Esophagus squamous epithelium (tissue), 4 donors: ENCODE measurements around the gene LGR6.

Experiments
- POLR2A ChIP-seq, 4 donors: fragments of 450-650 bp; IDR thresholded peaks; one replicate each; pipeline ENCODE4 v1.6.1; 2017; ENCODE audit warnings: antibody characterized with exemption in 4 of 4, mild to moderate bottlenecking in 4 of 4, moderate library complexity in 3 of 4
- TF ChIP-seq, protein P1 (sequence below), 6 experiments: fragments of 450-650 bp in 4 of 6; fragments of 200-600 bp in 2 of 6; sonication (generic) in 2 of 6; IDR thresholded peaks; one replicate each; pipeline ENCODE4 v1.5.1; 2016 to 2019; ENCODE audit warnings: antibody characterized with exemption in 6 of 6, mild to moderate bottlenecking in 4 of 6, moderate library complexity in 4 of 6

DNA sequence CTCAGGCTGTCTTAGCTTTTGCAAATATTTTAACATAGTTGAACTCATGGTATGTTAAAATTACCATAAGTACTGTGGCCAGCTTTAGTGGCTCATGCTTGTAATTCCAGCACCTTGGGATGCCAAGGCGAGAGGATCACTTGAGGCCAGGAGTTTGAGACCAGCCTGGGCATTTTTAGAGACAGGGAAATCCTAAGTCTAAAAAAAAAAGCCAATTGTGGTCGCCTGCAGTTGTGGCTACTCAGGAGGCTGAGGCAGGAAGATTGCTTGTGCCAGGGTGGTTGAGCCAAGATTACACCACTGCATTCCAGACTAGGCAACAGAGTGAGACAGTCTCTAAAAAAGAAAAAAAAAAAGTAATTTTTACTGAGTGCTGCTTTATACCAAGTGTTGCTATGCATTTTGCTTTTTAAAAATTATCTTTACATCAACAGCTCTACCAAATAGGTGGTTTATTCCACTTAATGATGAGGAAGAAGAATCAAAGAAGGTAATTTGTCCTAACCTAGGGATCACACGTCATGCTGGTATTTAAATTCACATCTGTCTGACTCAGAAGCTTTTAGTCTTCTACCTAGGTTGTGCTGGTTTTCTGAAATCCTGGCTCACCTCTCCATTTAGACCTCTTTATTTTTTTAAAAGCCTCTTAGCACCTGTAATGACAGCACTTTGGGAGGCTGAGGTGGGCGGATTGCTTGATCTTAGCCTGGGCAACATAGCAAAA, 171.7 kb downstream of the LGR6 start:
- TF ChIP-seq, protein P1, sequence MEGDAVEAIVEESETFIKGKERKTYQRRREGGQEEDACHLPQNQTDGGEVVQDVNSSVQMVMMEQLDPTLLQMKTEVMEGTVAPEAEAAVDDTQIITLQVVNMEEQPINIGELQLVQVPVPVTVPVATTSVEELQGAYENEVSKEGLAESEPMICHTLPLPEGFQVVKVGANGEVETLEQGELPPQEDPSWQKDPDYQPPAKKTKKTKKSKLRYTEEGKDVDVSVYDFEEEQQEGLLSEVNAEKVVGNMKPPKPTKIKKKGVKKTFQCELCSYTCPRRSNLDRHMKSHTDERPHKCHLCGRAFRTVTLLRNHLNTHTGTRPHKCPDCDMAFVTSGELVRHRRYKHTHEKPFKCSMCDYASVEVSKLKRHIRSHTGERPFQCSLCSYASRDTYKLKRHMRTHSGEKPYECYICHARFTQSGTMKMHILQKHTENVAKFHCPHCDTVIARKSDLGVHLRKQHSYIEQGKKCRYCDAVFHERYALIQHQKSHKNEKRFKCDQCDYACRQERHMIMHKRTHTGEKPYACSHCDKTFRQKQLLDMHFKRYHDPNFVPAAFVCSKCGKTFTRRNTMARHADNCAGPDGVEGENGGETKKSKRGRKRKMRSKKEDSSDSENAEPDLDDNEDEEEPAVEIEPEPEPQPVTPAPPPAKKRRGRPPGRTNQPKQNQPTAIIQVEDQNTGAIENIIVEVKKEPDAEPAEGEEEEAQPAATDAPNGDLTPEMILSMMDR (IDR thresholded peaks at IDR 0.05) = no peak
- TF ChIP-seq POLR2A (IDR thresholded peaks at IDR 0.05) = no peak
